ENCODE measurements around the gene ASTN1.

ASTN1 gene

DNA sequence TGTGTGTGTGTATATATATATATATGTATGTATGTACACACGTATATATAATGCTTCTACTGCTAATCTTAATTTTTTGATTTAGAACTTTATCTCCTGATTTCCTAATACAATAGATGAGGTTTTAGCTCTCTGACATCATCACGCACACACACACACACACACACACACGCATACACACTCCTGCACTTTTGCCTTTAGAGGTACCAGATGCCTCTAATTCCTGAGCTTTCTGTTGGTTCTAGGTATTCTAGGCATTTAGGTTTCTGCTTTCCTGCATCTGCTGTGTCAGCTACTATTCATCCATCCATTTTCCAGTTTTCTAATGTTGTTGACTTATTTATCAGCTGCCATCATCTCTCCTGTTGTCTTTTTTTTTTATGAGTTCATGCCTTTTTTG is 348.3 kb downstream of the ASTN1 start:
- DNase-seq: no peak

DNA sequence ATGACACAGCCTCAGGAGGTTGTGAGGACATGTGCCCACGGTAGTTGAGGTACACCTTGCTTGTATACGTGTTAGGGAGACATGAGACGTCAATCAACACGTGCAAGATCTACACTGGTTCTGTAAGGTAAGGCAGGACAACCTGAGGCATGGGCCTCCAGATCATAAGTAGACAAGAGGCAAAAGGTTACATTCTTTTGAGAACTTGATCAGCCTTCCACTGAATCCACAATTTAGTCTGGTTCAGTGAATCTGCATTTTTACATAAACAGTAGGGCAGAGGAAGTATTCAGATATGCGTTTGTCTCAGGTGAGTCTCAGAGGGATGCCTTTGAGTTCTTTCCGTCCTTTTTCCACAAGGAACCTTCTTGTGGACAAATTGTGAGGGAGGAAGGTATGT is 348.9 kb downstream of the ASTN1 start:
- DNase-seq: no peak

DNA sequence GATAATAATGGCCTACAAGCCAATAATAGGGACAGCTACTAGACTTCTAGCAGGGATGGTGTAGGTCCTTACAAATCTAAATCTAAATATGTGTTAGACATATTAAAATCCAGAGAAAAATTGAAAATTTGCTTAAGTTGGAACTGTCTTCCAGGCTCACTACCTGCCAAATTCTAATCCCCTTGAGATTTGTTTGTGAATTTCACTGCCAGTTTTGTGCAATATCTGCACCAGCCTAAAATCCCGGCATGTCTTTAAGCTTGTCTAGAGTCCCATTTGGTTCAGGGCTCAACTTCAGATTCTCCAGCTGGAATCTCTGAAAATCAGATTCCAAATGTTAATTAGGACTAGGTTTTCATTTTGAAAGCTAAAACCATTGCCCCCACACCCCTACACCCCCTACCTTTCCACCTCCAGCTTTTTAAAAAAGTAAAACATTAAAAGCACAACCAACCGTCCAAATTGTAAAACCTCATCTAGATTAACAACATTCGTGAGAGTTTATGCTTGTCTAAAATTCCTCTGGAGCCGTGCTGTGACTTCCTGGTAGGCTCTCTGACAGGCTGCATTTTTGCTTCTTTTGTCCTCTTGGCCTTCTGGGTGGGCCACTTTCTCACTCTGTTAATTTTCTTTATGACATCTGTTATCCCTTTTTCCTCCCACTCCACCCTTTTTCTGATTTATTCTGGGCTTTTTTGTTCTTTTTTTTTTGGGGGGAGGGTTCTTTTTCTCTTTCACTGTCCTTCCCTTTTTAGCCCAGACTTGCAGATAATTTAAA is 352.8 kb downstream of the ASTN1 start:
- DNase-seq: no peak

DNA sequence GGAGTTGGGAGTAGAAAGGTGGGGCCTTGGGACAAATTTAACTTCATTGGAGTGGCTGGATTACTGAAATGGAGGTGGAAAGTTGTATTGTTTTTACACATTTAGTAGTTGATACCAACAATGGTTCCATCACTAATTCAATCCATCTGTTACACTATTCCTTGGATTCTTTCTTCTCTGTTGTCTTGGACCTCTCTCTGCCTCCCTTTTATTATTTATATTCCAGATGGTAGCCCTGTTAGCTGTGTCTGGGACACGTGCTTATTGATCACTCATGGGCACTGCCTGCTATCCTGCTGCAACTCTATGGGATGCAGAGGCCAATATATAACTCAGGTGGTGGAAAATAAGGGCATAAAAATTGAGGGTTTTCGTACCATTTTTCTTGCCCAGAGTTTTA is 355.2 kb downstream of the ASTN1 start:
- DNase-seq: no peak
